GM19324 (cell line): ENCODE results near the gene ZNF474.

Source experiments
- ATAC-seq: cut with Tn5 transposase; IDR thresholded peaks from one replicate; pipeline ENCODE4 v1.9.1; 2021; ENCODE audit warnings: mild to moderate bottlenecking, moderate library complexity; ENCODE audit not compliant: unreplicated experiment, low FRiP score

ZNF474 gene

DNA sequence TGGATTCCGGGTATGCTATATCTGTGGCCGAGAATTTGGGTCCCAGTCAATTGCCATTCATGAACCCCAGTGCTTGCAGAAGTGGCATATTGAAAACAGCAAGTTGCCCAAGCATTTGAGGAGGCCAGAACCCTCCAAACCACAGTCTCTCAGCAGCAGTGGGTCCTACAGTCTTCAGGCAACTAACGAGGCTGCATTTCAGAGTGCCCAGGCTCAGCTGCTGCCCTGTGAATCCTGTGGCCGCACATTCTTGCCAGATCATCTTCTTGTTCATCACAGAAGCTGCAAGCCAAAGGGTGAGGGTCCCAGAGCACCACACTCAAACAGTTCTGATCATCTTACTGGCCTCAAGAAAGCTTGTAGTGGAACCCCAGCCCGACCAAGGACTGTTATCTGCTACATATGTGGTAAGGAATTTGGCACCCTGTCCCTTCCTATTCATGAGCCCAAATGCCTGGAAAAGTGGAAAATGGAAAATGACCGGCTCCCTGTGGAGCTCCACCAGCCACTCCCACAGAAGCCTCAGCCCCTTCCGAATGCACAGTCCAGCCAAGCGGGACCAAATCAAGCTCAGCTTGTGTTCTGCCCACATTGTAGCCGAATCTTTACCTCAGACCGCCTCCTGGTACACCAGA, 23.0 kb downstream of the ZNF474 start:
- no peak for ATAC-seq

DNA sequence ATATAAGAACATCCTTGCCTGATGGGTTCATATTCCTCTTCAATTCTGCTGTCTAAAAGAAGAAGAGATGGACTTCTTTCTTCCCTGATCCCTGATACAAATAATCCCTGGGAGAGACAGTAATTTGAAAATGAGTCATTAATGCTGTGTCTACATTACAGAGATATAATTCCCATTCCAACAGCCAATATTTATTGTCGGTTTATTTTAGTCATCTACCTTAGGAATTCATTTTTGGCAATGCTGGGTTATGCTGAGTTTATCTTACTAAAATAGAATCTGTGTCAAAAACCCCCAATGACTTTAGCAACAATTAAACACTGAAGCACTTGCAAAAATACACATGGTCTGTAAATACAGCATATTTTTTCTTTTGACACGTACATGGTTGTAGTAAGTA, 23.9 kb downstream of the ZNF474 start:
- ATAC-seq, result no peak

DNA sequence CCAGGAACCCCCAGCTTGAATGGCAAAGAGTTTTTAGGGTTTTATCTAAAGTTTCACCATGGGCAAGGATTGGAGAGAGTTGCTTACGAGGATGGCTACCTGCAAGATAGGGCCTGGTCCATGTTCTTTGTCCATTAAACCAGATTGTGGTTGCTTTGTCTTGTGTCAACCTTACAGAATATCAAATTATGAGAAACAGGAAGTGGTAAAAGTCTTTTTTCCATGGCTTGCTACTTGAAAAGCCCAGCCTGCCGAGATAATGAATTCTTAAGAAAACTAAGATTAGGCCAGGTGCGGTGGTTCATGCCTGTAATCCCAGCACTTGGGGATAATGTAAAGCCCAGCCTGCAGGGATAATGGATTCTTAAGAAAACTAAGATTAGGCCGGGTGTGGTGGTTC, 24.4 kb downstream of the ZNF474 start:
- no peak for ATAC-seq

DNA sequence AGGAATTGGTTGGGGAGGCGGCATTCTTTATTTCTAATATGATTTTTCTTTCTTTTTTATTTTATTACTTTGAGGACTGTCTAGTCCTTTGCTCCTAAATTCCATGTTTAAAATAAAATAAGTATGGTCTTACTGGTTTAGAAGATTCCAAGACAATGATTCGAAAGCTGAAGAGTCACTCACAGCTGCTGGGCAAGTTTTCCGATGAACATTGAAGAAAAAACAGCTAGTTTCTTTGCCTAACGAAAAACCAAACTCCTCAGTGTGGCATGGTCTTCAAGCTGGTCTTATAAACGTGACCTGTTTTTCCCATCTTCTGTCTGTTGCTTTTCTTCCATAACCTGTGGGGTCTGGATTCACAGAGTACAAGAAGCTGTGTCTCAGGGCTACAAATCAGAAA, 25.1 kb downstream of the ZNF474 start:
- ATAC-seq, result no peak

DNA sequence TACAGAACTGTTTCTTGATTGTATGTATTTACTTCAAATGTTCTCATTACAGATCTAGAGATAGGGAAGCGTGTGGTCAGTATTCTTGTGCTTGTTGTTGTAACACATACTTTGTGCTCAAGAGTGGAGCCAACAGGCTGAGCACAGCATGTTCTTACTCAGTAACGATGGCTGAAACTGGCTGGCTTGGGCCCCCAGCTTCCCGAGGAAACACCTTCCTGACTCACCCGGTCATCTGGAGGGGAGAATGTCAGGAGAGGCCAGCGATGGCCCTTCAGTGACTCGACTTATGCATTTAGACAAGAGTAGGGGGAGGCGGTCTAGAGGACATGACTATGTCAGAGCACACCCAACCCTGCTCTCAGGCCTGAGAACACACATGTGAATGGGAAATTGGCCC, 25.6 kb downstream of the ZNF474 start:
- ATAC-seq, result no peak

DNA sequence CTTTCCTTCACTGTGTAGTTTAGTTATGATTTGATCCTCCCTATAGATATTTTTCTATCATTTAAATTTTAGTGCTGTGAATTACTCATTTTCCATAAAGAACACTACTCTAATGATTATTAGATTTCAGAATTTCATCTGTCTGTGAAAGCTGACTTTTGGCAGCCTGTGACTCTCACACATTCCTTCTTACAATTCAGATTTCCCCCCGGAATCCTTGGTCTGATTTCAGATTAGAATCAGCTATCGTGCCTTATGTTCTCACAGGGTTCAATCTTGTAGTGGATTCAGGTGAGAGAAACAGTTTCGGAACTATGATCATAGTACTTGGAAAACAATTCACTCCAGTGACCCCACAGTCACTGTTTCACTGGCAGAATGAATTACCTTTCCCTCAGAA, 26.2 kb downstream of the ZNF474 start:
- ATAC-seq, result no peak

DNA sequence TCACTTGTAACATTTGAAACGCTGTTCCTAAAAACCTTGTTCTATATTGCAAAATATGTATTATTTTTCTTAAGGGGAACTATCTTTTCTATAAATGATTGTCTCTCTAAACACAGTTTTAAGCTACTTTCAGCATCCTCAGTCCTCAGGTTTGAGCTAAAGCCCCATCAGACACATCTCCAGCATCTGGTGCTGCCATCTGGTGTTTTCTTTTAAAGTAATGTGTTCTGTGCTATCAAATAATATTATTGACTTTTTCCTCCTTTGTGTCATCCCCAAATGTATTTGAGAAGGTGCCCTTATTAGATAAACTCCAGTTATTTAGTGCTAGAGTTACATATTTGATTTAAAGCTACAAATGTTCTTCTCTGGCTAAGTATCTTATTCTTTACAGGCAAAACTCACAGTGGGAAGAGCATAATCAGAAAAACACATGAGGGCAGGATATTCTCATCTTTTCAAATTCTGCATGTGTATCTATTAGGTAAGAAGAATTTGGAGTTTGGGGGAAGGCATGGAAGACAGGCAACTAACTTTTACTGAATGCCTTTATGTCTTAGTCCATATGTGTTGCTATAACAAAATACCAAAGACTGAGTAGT, 27.5 kb downstream of the ZNF474 start:
- no peak for ATAC-seq

DNA sequence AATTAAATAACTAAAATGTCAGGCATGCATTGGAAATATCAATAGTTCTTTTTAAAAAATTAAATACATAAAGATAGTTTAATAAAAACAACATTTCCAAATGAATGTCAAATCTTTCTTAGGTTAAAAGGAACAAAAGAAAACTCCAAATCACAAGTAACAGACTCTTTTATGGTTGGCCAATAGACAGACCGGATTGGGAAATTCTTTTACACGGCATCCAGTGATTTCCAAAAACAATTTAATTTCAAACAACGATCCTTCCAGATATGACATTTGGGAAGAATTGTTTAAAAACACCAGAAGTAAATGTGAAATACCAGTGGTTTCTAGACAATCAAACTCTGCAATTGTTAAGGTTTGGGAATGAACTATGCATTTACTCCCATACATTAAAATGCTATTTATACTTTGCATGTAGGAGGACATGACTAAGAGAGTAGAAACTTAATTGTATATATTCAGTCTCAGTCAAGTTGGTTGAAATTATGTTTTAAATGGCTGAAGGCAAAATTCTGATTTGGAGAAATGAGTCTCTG, 32.8 kb downstream of the ZNF474 start:
- ATAC-seq, result no peak

DNA sequence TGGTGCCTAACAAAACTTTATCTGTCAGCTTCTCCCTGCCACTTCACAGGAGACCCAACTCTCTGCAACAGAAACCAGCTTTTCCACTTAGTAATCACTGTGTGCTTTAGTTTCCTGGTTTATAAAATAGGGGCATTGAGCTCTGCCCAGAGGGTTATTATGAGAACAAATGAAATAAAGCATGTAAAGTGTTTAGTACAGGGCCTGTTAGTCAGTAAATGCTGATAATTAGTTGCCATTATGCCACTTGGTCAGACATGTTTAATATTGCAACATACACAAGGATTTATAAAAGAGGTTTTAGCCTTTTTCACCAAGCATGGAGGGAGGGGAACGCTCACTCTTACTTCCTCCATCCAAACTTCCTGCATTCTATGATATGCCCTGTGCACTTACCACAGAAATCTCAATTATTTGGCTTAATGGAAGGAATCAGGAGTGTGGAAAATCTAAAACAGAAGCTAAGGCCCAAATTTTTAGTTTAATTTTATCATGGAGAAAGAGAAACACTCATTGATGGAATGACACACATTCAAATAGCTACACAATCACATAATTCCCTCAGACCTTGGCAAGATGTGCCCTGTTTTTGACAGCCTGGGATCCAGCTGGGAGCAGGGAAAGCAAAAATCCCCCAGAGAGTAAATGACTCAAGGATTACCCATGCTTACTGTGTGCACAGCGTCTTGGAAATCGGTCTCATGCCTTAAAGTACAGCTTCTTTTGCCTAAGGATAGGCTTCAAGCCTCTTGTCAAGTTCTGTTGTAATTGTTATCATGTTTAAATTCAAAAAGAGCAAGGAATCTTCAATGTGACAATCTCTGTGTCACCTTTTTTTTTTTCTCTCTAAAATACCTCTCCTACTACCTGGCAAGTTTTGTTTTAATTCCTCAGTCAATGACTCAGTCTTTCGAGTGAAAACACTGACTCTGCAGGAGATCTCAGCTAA, 34.0 kb downstream of the ZNF474 start:
- no peak for ATAC-seq

DNA sequence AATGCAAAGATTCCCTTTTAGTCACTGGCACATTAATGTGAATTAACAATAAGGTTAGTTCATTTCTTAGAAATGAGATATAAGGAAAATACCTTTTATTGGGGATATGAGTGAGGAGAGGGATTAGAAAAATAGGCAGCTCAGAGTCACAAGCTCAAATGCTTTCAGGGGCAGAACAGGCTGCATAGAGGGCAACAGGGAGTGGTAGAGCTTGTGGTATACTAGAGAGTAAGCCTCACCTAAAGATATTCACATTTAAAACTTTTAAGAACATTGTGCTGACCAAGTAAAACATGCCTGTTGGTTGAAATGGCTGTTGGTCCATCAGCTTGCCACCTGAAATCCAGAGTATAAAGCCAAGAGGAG, 34.7 kb downstream of the ZNF474 start:
- no peak for ATAC-seq

DNA sequence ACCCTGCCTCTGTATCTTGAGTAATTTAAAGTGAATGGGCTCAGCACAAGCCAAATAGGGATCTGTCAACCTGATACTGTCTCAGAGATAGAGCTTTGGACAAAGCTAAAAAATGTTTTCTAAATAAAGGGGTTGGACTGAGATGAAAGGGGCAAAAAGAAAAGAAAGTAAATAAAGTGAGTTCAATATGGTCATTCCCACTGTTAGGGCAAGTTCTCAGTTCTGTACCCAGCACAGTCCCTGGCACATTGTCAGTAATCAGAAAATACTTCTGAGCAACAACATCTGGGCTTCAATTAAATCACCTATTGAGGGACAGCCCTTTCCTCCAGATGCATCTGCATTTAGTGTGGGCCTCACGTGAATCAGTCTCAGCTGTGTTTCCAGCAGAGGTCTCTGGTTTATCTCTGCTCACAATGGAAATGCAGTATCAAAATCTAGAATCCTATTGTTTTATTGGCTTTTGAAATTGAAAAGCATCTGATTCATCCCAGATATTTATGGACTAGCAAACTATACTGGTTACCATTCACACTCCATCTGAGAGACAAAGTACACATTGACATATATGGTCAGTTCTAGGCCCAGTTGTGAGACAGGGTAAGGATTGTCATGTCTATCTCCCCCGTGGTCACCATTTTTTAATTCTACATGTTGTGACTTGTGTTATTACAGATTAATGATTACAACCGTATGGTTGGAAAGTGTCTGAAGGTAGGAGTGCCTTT, 35.6 kb downstream of the ZNF474 start:
- ATAC-seq, result no peak

DNA sequence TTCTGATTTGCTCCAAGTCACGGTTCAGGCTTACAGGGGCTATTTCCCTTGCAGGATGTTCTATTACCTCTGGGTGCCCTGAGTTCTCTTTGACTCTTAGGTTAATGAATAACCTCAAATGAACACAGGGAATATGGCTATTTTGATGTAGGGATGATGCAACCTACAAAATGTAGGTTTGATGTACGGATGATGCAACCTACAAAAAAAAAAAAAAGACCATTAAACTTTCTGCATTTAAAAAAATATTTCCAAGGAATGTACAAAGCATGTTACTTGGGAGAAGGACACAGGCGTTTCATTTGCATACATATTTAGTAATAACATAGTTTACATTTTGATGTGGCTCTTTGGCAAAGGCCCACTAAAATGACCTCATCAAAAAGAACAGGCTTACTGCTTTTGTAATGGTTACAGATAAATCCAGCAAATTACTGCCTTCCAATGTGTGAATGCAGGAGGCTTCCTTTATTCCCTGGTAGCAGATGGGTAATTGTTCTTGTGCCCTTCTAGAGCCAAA, 36.3 kb downstream of the ZNF474 start:
- no peak for ATAC-seq

DNA sequence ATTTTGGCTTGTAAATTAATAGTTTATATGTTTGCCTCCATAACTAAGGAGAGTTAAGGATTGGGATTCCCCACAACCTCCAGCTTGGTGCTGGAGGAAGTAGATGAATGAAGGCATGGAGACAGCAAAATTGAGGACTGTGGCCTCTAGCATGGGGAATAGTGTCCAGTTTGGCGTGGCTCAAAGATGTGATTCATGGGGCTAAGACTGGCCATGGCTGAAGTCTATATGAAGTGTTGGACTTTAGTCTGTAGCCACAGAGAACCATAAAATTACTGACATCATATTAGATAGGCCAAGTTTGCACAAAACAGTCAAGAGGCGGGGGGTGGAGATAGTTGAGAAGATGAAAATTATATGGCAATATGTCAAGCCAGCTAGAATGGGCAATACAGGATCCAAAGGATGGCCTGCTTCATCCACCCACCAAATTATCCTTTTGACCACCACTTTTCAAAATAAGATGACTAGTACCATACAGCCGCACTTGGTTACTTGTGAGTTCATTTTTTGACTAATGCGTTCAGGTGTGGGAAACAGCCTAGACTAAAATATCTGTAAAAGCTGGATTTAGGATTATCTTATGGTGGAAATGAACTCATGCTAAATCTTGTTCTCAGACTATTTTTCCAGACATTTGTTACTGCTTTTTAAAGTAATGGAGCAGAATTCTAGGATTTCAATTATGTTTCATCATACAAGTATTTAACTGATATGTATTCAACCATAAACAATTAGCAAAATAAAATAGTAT, 40.2 kb downstream of the ZNF474 start:
- ATAC-seq, result no peak

DNA sequence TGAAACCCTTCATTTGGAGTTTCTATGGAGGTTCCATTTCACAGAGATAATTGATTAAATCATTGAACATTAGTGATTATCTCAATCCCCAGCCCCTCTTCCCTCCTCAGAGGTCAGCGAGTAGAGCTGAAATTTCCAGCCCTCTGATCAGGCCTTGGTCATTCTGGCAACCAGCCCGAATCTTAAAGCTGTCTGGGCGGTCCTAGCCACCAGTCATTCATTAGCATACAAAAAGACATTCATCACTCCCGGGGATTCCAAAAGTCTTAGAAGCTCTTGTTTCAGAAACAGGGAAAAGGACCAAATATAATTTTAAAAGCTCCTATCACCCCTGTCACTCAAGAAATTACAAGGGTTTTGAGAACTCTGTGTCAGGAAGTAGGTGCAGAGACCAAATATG, 41.3 kb downstream of the ZNF474 start:
- no peak for ATAC-seq

DNA sequence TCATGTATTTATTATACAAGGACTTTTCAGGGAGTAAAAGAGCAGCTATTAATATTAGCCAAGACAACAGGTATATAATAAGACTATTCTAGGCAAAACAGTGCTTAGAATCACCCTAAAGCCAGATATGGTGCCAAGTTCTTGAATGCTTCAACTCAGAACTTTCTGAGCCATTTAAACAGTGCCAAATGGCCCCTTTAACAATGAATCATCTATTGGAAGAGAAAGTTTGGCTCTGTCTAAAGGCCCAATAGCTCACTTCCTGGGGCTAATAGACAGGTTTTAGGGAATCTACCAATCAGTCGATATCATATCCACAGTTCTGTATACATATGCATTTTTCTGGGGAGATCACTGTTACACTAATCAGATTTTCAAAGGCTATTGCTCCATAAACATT, 42.9 kb downstream of the ZNF474 start:
- ATAC-seq, result no peak

DNA sequence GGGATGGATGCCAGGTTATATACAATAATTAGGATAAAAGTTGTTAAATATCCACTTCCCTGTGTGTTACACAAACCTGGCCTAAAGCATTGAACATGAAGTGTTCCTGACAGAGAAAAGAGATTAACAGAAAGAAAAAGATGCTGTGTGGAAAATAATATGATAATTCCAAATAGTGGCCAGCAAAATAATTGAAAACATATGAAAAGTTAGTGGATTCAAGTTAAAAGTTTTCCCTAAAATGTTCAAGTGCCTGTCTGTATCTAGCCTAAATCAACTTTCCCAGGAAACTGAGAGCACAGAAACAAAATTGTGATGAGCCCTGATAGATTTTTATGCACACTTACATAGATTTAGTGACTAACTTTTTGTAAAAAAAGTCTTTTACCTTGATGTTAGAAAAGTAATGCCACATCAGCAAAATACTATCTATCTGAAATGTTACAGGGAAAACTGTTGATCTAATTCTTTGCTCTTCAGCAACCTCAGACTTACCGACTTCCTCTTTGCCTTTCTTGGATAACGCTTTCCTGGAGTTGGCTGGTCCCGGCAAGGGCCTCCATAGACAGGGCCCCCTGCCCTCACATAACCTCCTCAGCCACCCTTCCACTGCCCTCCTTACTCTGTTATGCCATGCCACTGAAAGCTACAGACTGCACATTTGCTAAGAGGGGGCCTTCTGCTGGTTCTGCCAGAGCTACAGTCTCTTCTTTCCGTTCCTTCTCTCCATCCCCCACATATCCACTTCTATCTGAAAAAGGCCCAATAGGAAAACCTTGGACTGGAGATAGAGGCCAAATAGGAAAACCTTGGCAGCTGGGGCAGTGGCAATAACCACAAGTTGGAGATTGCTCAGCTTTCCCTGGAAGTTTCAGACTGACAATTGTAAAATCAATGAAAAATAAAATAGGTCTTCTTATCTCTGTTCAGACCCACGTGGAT, 44.4 kb downstream of the ZNF474 start:
- no peak for ATAC-seq

DNA sequence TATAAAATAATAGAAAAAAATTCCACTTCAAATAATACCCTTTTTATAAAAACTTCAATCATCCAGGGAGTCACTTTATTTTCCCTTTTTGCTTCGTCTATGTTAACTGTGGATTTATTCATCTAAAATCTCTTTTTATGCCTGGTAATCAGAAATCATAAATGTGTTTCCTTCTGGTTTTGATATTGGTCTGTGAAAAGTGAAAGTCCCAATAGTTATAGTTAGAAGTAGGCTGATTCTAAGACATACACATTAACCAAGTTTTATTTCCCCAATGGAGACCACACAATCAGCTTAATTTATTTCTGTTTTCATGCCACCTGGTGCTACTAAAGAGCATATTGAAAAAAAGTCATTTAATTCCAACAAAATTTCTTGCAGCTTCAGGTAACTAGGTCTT, 45.7 kb downstream of the ZNF474 start:
- ATAC-seq, result no peak

DNA sequence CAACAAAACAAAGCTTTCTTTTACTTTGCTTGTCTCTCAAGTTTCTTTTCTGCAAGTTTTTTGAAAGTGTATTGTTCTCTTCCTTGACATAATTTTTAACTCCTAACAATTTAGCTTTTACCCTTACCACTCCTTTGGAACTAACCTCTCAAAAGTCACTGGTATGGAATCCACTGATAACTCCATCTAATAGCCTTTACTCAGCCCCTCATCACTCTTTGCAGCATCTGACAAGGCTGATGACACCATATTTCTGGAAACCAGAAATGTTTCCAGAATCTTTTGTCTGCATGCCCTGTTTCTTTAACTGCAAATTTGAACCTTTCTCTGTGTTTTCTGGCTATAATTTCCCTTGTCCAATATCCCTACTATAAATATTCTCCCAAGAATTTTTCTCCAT, 46.5 kb downstream of the ZNF474 start:
- no peak for ATAC-seq

DNA sequence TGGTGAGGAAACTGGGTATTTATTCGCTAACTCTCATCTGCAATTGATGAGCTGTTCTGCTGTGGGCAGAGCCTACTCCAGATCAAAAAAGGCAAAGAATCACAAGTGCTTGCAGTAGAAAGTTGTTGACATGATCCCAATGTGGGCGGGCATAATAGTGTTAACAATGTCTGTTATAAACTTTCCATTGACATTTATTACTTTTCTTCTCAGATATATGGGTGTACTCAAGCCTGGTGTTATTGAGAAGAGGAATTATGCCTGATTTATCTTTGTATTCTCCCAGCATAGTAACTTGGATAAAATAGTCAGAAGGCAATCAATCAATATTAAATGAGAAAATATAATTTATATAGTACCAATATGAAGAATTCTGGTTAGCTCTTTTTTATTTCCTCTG, 47.8 kb downstream of the ZNF474 start:
- no peak for ATAC-seq
